GM12891 (cell line): Measurements from ENCODE around the gene MEIOSIN.
"Not testable (repeated sequence)": the region's sequence is repeated elsewhere in the genome, so short reads cannot be mapped to it uniquely, and the experiment has no call there.

Experiments
- POLR2A ChIP-seq: IDR thresholded peaks from 2 replicates; pipeline ENCODE4 v1.6.1; 2011; ENCODE audit warnings: low read depth, low read length, control low read depth
- POLR2AphosphoS5 ChIP-seq: IDR thresholded peaks from 2 replicates; pipeline ENCODE4 v1.6.1; 2011; ENCODE audit warnings: low read depth, low read length, control low read depth
- TAF1 ChIP-seq: IDR thresholded peaks from 2 replicates; pipeline ENCODE4 v1.6.1; 2011; ENCODE audit warnings: low read depth, low read length, control low read depth

DNA sequence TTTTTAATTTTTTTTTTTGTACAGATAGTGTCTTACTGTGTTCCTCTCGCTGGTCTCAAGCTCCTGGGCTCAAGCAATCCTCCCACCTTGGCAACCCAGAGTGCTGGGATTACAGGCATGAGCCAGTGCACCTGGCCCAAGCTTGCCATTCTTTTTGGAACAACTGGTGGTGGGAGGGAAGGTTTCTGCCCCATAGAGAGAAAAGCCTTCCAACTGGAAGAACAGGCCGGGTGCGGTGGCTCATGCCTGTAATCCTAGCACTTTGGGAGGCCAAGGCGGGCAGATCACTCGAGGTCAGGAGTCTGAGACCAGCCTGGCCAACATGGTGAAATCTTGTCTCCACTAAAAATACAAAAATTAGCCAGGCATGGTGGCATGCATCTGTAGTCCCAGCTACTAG is 66.3 kb downstream of the MEIOSIN start:
- not testable (repeated sequence) for TF ChIP-seq POLR2A, TAF1, POLR2AphosphoS5
